Endodermal cell (in vitro differentiated cells): ENCODE results near the gene HLF. TPM values are rescaled to one million over a fixed set of nuclear protein-coding genes. Genes with fewer than 3 reads are reported as not detected.

Source experiments
- DNase-seq: peaks from one replicate; pipeline ENCODE4 v3.0.0-alpha.2; 2017
- H3K27ac ChIP-seq: 2 replicates; pipeline ENCODE4 v1.5.1; 2013; ENCODE audit warnings: mild to moderate bottlenecking, low read depth, low read length, moderate library complexity
- H3K27me3 ChIP-seq: 2 replicates; pipeline ENCODE4 v1.6.1; 2013; ENCODE audit warnings: mild to moderate bottlenecking, low read length, moderate library complexity; ENCODE audit not compliant: insufficient read depth, control insufficient read depth, poor library complexity, severe bottlenecking
- H3K36me3 ChIP-seq: 2 replicates; pipeline ENCODE4 v1.7.0; 2013; ENCODE audit warnings: mild to moderate bottlenecking, low read length, moderate library complexity; ENCODE audit not compliant: control insufficient read depth, insufficient read depth
- H3K4me1 ChIP-seq: one replicate; pipeline ENCODE4 v1.7.0; 2013; ENCODE audit warnings: low read length; ENCODE audit not compliant: control insufficient read depth, insufficient read depth
- H3K4me3 ChIP-seq: 2 replicates; pipeline ENCODE4 v1.5.1; 2013; ENCODE audit warnings: mild to moderate bottlenecking, low read length, moderate library complexity
- H3K9ac ChIP-seq: 2 replicates; pipeline ENCODE4 v1.6.1; 2013; ENCODE audit warnings: mild to moderate bottlenecking, low read length, moderate library complexity; ENCODE audit not compliant: poor library complexity, severe bottlenecking; ENCODE audit errors: extremely low read depth
- H3K9me3 ChIP-seq: 2 replicates; pipeline ENCODE4 v1.6.1; 2013; ENCODE audit warnings: mild to moderate bottlenecking, low read length, moderate library complexity; ENCODE audit not compliant: control insufficient read depth
- H3K27ac Mint-ChIP-seq: 2 replicates; pipeline ENCODE4 v1.8.0; 2020; ENCODE audit warnings: mixed read lengths
- H3K27me3 Mint-ChIP-seq: 2 replicates; pipeline ENCODE4 v1.8.0; 2021; ENCODE audit warnings: mild to moderate bottlenecking, mixed read lengths; ENCODE audit not compliant: insufficient read depth
- H3K36me3 Mint-ChIP-seq: 2 replicates; pipeline ENCODE4 v1.8.0; 2020; ENCODE audit warnings: low read depth, mixed read lengths
- H3K4me1 Mint-ChIP-seq: 2 replicates; pipeline ENCODE4 v1.8.0; 2020; ENCODE audit warnings: mixed read lengths
- H3K4me3 Mint-ChIP-seq: 2 replicates; pipeline ENCODE4 v1.8.0; 2020; ENCODE audit warnings: mild to moderate bottlenecking, moderate library complexity, mixed read lengths
- H3K9me3 Mint-ChIP-seq: 2 replicates; pipeline ENCODE4 v1.8.0; 2020; ENCODE audit warnings: mild to moderate bottlenecking, mixed read lengths
- WGBS, 2 experiments: methylation state at CpG; one replicate each; pipeline versions ENCODE4 v1.1.5 to v1.1.7; 2013; ENCODE audit warnings: missing lambda C conversion rate in 2 of 2, mixed read lengths in 1 of 2; ENCODE audit not compliant: insufficient coverage in 1 of 2, insufficient read length in 1 of 2; 5-methylcytosine and 5-hydroxymethylcytosine counted together
- total RNA-seq, 2 donors: library from RNA; stranded (reverse); fragmentation: NEBNext Ultra II Directional in 1 of 2; extraction: Animal tissue kit (Norgen Biotek cat#: 25700) in 1 of 2; gene quantifications; 2 replicates in 1 of 2; 3 replicates in 1 of 2; pipeline ENCODE4 v1.2.1, GENCODE V29; 2021
- TF ChIP-seq, protein P1 (sequence below): fragments of 200-600 bp; sonication (generic); conservative IDR thresholded peaks from 2 replicates; pipeline ENCODE4 v1.5.0; 2021; ENCODE audit warnings: antibody characterized with exemption, mild to moderate bottlenecking

The HLF gene
- total RNA-seq, 2 donors from 2014 or later, result not detected

DNA sequence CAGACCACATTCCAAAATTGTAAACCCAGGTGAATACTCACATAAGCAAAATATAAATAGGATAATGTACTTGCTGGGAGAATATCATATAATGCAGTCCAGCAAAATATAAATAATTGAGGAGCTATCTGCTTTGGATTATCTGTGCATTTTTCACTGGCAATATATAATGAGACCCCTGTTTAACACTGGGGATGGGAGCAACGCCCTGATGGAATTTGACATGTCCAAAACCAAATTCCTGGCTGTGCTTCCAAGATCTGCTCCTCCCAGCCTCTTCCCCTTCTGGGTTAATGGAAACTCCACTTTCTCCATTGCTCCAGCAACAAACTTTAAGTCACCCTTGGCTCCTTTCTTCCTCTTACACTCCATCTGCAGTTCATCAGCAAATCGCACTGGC, 35.5 kb upstream of the HLF start:
- Histone ChIP-seq H3K27ac (no peak overlapping the region), H3K27me3 (peaks cover 6% of the 10 kb centered on the region), H3K9me3 (no peaks in the 10 kb centered on the region), H3K36me3 (no peaks in the 10 kb centered on the region), H3K4me3 (no peak overlapping the region), H3K4me1 (no peaks in the 10 kb centered on the region), H3K9ac (no peak overlapping the region)
- Mint-ChIP-seq H3K36me3 (no peaks in the 10 kb centered on the region), H3K27me3 (peaks cover 12% of the 10 kb centered on the region), H3K4me1 (no peaks in the 10 kb centered on the region), H3K27ac (no peak overlapping the region), H3K9me3 (no peaks in the 10 kb centered on the region), H3K4me3 (no peak overlapping the region)
- TF ChIP-seq, protein P1, sequence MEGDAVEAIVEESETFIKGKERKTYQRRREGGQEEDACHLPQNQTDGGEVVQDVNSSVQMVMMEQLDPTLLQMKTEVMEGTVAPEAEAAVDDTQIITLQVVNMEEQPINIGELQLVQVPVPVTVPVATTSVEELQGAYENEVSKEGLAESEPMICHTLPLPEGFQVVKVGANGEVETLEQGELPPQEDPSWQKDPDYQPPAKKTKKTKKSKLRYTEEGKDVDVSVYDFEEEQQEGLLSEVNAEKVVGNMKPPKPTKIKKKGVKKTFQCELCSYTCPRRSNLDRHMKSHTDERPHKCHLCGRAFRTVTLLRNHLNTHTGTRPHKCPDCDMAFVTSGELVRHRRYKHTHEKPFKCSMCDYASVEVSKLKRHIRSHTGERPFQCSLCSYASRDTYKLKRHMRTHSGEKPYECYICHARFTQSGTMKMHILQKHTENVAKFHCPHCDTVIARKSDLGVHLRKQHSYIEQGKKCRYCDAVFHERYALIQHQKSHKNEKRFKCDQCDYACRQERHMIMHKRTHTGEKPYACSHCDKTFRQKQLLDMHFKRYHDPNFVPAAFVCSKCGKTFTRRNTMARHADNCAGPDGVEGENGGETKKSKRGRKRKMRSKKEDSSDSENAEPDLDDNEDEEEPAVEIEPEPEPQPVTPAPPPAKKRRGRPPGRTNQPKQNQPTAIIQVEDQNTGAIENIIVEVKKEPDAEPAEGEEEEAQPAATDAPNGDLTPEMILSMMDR, result no peak
- 85 to 86% methylated on average over 2 of the region's 2 CpGs for WGBS, 2 experiments
- DNase-seq, result no peak

DNA sequence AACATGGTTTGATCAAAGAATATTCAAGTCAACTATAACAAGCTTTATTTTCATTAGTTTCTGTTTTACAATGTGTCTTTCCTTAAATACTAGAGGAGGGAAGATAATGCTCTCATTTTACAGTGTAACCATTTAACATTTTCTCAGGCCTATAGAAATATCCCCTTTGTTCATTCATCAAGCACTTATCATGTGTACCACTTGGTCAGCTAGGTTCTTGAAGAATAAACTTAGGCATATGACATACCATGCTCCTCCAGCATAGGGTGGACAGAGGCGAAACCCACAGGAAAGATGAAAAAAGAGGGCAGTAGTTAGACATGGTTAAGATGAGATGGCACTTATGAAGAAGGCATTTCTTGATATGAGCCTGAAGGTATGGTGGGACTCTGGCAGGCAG, 34.0 kb upstream of the HLF start:
- 100% methylated on average over 1 of the region's 1 CpG; no CpG with 5 or more reads in 1 of the 2 experiments for WGBS, 2 experiments
- H3K4me1 Mint-ChIP-seq, result no peaks in the 10 kb centered on the region
- Histone ChIP-seq H3K9me3 (no peaks in the 10 kb centered on the region), H3K27ac (no peak overlapping the region), H3K4me1 (no peaks in the 10 kb centered on the region), H3K27me3 (peaks cover 6% of the 10 kb centered on the region), H3K4me3 (no peak overlapping the region), H3K36me3 (no peaks in the 10 kb centered on the region), H3K9ac (no peak overlapping the region)
- H3K36me3 Mint-ChIP-seq, result no peaks in the 10 kb centered on the region
- H3K27me3 Mint-ChIP-seq, result peaks cover 18% of the 10 kb centered on the region
- no peak for DNase-seq
- TF ChIP-seq, protein P1, result no peak
- no peak overlapping the region for H3K27ac Mint-ChIP-seq
- no peaks in the 10 kb centered on the region for H3K9me3 Mint-ChIP-seq
- H3K4me3 Mint-ChIP-seq, result no peak overlapping the region

DNA sequence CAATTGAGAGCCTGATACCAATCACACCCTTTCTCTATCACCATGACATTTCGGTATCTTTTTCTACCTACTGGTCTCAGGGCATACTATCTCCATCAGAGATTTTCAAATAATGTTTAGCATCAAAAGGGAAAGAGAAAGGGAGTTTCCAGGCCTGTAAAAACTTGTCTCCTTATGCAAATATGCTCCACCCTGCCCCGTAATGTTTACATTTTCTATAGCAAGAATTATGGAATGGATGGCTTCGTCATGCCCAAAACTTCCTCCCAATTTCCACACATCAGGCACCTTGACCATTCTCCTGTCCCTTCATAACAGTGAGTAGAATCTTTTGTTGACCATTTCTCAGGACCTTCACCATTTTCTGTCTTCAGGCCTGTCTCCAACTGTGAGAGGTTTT, 30.9 kb upstream of the HLF start:
- no peak overlapping the region for H3K4me3 Mint-ChIP-seq
- H3K4me3 ChIP-seq, result no peak overlapping the region
- TF ChIP-seq, protein P1, result no peak
- H3K27ac Mint-ChIP-seq, result no peak overlapping the region
- no peak for DNase-seq
- H3K27me3 Mint-ChIP-seq, result peaks cover 43% of the 10 kb centered on the region
- peaks cover 28% of the 10 kb centered on the region for H3K27me3 ChIP-seq
- peaks cover 2% of the 10 kb centered on the region for H3K4me1 Mint-ChIP-seq
- H3K36me3 ChIP-seq, result no peaks in the 10 kb centered on the region
- no peaks in the 10 kb centered on the region for H3K9me3 Mint-ChIP-seq
- H3K4me1 ChIP-seq, result no peaks in the 10 kb centered on the region
- no peak overlapping the region for H3K9ac ChIP-seq
- H3K36me3 Mint-ChIP-seq, result no peaks in the 10 kb centered on the region
- no peak overlapping the region for H3K27ac ChIP-seq
- WGBS, 2 experiments, result 80 to 100% methylated on average over 1 to 3 of the region's 3 CpGs
- no peaks in the 10 kb centered on the region for H3K9me3 ChIP-seq
